Panc1 (cell line): ENCODE results near the gene CCBE1. TPM values are rescaled to one million over a fixed set of nuclear protein-coding genes. Genes with fewer than 3 reads are reported as not detected.

Experiments
- ATAC-seq: fragments of 200-7000 bp; cut with Tn5 transposase; 2 replicates; pipeline ENCODE4 v1.9.1; 2020; ENCODE audit warnings: mild to moderate bottlenecking, moderate library complexity
- BruUV-seq: library from RNA; stranded (reverse); fragments of 400-500 nt; replicated peaks from 2 replicates; lab custom pipeline; 2021; lab: Mats Ljungman, UMichigan
- CTCF ChIA-PET: fragments of 300-600 bp; sonication (Branson Sonifier 250); formaldehyde crosslinking; loops from one replicate; lab custom pipeline; 2022; ENCODE audit warnings: antibody characterized with exemption; lab: Charles Lee
- POLR2A ChIA-PET: fragments of 300-600 bp; sonication (Branson Sonifier 250); formaldehyde crosslinking; loops from one replicate; lab custom pipeline; 2022; ENCODE audit warnings: antibody characterized with exemption; lab: Charles Lee
- DNase-seq: peaks from one replicate; pipeline ENCODE4 v3.0.0-alpha.2; 2010; ENCODE audit warnings: low read depth, low spot score
- H3K27ac ChIP-seq: 2 replicates; pipeline ENCODE4 v1.5.1; 2011; ENCODE audit warnings: mild to moderate bottlenecking, low read length, inconsistent platforms
- H3K27me3 ChIP-seq: fragments of 200-500 bp; sonication (Bioruptor generic); 2 replicates; pipeline ENCODE4 v1.6.0; 2014; ENCODE audit warnings: low read length, inconsistent platforms; ENCODE audit not compliant: control insufficient read depth, insufficient read depth
- H3K36me3 ChIP-seq: fragments of 200-500 bp; sonication (Bioruptor generic); 2 replicates; pipeline ENCODE4 v1.5.1; 2014; ENCODE audit warnings: inconsistent platforms, mild to moderate bottlenecking, low read length, moderate library complexity; ENCODE audit not compliant: control insufficient read depth, insufficient read depth
- H3K4me1 ChIP-seq: 2 replicates; pipeline ENCODE4 v1.5.1; 2011; ENCODE audit warnings: inconsistent platforms, mild to moderate bottlenecking, low read length, moderate library complexity; ENCODE audit not compliant: control insufficient read depth, insufficient read depth
- H3K4me3 ChIP-seq, 2 experiments: 2 replicates each; pipeline ENCODE4 v1.5.1; 2011 to 2012; ENCODE audit warnings: low read depth in 2 of 2, low read length in 2 of 2, mild to moderate bottlenecking in 2 of 2, inconsistent platforms in 1 of 2, moderate library complexity in 1 of 2
- H3K9me3 ChIP-seq: fragments of 200-500 bp; sonication (Bioruptor generic); 2 replicates; pipeline ENCODE4 v1.5.1; 2014; ENCODE audit warnings: low read depth, mild to moderate bottlenecking, inconsistent platforms, low read length, moderate library complexity; ENCODE audit not compliant: control insufficient read depth, insufficient read depth
- CTCF ChIP-seq: fragments of 450-650 bp; IDR thresholded peaks from 2 replicates; pipeline ENCODE4 v1.5.1; 2017; ENCODE audit warnings: mild to moderate bottlenecking
- POLR2AphosphoS5 ChIP-seq: IDR thresholded peaks from 2 replicates; pipeline ENCODE4 v1.6.1; 2012; ENCODE audit warnings: mild to moderate bottlenecking, low read depth, low read length, moderate library complexity
- SIN3A ChIP-seq: IDR thresholded peaks from 2 replicates; pipeline ENCODE4 v1.6.1; 2012; ENCODE audit warnings: low read depth, mild to moderate bottlenecking, low read length, moderate library complexity, borderline replicate concordance; ENCODE audit not compliant: insufficient read depth
- TCF7L2 ChIP-seq: IDR thresholded peaks from 2 replicates; pipeline ENCODE4 v1.6.1; 2011; ENCODE audit warnings: mild to moderate bottlenecking, low read depth, low read length, inconsistent platforms
- in situ Hi-C: cut with HindIII; loops from 2 replicates; pipeline ENCODE4 v1.10.0; 2016; ENCODE audit warnings: low sequenced_read_pairs, low pct_unique_long_range_greater_than_20kb
- intact Hi-C: fragments of 100-400 bp; cut with micrococcal nuclease; formaldehyde crosslinking; loops from one replicate; pipeline ENCODE4 v1.10.0; 2022; ENCODE audit not compliant: unreplicated experiment
- total RNA-seq: library from RNA; stranded (reverse); gene quantifications from one replicate; pipeline ENCODE4 v1.2.1, GENCODE V29; 2021; ENCODE audit not compliant: unreplicated experiment
- TF ChIP-seq, protein P1 (sequence below), 2 experiments: IDR thresholded peaks; 2 replicates each; pipeline ENCODE4 v1.6.1; 2011 to 2012; ENCODE audit warnings: low read depth in 2 of 2, control low read depth in 1 of 2, low read length in 1 of 2, mild to moderate bottlenecking in 1 of 2, moderate library complexity in 1 of 2; ENCODE audit not compliant: insufficient read depth in 1 of 2

The CCBE1 gene
- total RNA-seq, 1 experiment from 2014 or later = 0.13 TPM

DNA sequence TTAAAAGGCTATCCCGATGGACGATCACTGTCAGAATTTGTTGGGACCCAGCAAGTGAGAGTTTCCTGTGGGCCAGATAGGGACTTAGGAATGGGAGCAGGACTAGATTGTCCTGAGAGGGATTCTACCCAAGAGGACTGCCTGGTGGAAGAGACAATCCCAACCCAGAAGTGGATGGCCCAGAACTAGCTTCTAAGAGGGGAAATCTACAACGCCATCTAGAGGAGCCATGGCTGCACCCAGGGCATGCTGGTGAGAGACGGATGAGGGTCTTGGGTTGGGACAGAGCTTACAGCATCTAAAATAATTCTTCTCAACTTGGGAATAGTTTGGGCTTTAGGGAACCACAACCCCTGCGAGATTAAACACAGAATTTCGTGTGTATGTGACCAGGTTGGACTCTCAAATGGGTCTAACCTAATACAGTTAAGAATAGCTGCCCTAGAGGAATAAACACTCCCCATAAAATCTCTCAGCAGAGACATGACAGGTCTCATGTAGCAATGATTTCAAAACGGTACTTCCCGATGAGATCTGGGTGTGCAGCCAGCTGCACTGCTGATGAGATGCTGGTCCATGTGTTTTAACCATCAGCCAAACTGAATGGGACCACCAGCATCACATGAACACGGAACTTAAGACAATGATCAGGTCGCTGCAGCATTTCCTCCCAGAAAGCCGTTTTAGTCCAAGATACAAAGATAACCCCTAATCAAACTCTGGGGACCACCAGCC lies 50.8 kb downstream of the CCBE1 start:
- Histone ChIP-seq H3K36me3 (no peaks in the 10 kb centered on the region), H3K27me3 (no peaks in the 10 kb centered on the region), H3K27ac (no peak overlapping the region), H3K4me3 (no peak overlapping the region), H3K9me3 (no peaks in the 10 kb centered on the region), H3K4me1 (no peaks in the 10 kb centered on the region)
- intact Hi-C loops (no loop called here), in situ Hi-C loops (no loop called here)
- ChIA-PET POLR2A (no interaction called here), CTCF (interaction anchor here (0.6 kb wide), 1 partner anchor 338 kb away, joined by 13 read pairs; no protein-coding TSS in a partner anchor)
- TF ChIP-seq POLR2AphosphoS5 = no peak
- TF ChIP-seq SIN3A = no peak
- TF ChIP-seq, protein P1, sequence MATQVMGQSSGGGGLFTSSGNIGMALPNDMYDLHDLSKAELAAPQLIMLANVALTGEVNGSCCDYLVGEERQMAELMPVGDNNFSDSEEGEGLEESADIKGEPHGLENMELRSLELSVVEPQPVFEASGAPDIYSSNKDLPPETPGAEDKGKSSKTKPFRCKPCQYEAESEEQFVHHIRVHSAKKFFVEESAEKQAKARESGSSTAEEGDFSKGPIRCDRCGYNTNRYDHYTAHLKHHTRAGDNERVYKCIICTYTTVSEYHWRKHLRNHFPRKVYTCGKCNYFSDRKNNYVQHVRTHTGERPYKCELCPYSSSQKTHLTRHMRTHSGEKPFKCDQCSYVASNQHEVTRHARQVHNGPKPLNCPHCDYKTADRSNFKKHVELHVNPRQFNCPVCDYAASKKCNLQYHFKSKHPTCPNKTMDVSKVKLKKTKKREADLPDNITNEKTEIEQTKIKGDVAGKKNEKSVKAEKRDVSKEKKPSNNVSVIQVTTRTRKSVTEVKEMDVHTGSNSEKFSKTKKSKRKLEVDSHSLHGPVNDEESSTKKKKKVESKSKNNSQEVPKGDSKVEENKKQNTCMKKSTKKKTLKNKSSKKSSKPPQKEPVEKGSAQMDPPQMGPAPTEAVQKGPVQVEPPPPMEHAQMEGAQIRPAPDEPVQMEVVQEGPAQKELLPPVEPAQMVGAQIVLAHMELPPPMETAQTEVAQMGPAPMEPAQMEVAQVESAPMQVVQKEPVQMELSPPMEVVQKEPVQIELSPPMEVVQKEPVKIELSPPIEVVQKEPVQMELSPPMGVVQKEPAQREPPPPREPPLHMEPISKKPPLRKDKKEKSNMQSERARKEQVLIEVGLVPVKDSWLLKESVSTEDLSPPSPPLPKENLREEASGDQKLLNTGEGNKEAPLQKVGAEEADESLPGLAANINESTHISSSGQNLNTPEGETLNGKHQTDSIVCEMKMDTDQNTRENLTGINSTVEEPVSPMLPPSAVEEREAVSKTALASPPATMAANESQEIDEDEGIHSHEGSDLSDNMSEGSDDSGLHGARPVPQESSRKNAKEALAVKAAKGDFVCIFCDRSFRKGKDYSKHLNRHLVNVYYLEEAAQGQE (IDR thresholded peaks at IDR 0.05; ENCODE audit: insufficient read depth in 1 of 2, low read depth in 2 of 2, low read length in 1 of 2) = no peak
- TF ChIP-seq CTCF = peak; percentile 16; the same call in 1 of the 2 replicates
- no peak for TF ChIP-seq TCF7L2
- BruUV-seq = no TSS peak
- no peak for DNase-seq
- no peak for ATAC-seq

DNA sequence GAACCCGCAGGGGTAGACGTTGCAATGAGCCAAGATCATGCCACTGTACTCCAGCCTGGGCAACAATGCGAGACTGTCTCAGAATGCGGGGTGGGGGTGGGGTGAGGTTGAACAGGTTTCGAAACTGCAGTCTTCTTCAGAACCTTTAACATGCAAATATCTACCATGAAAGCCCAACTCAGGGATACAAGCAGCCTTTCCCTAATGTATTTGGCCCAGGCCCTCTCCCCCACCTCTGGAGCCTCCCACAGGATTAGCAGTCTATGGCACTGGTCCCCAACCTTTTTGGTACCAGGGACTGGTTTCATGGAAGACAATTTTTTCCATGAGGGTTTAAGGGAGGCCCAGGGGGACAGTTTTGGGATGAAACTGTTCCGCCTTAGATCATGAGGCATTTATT lies 53.5 kb downstream of the CCBE1 start:
- TF ChIP-seq, protein P1 (IDR thresholded peaks at IDR 0.05; ENCODE audit: insufficient read depth in 1 of 2, low read depth in 2 of 2, low read length in 1 of 2) = no peak
- TF ChIP-seq CTCF (no peak), TCF7L2 (no peak), SIN3A (no peak), POLR2AphosphoS5 (no peak)
- POLR2A ChIA-PET = no interaction called here
- H3K4me3 ChIP-seq = no peak overlapping the region
- no peaks in the 10 kb centered on the region for H3K4me1 ChIP-seq
- ATAC-seq (no peak), DNase-seq (no peak)
- no peaks in the 10 kb centered on the region for H3K27me3 ChIP-seq
- intact Hi-C loops = no loop called here
- H3K27ac ChIP-seq = no peak overlapping the region
- no peaks in the 10 kb centered on the region for H3K9me3 ChIP-seq
- CTCF ChIA-PET = no interaction called here
- H3K36me3 ChIP-seq = no peaks in the 10 kb centered on the region
- in situ Hi-C loops = no loop called here
- no TSS peak for BruUV-seq
